Endothelial cell of umbilical vein (primary cell): ENCODE data around the gene URM1.

ENCODE experiments used
- EZH2 ChIP-seq: IDR thresholded peaks from 2 replicates; pipeline ENCODE4 v1.6.1; 2012; ENCODE audit warnings: borderline replicate concordance, low read depth, mild to moderate bottlenecking, moderate library complexity, low read length, inconsistent platforms; ENCODE audit not compliant: severe bottlenecking
- GATA2 ChIP-seq: IDR thresholded peaks from 2 replicates; pipeline ENCODE4 v1.7.0; 2011; ENCODE audit warnings: low read depth, mild to moderate bottlenecking, moderate library complexity, mixed read lengths, low read length; ENCODE audit not compliant: insufficient read length, insufficient read depth
- POLR2AphosphoS5 ChIP-seq: IDR thresholded peaks from 2 replicates; pipeline ENCODE4 v1.6.1; 2012; ENCODE audit warnings: low read depth, mild to moderate bottlenecking, control low read depth, low read length, moderate library complexity; ENCODE audit not compliant: insufficient read depth
- TF ChIP-seq, protein P1 (sequence below), 2 donors: IDR thresholded peaks; 1 replicate in 1 of 2; 2 replicates in 1 of 2; pipeline ENCODE4 v1.5.1; 2011; ENCODE audit warnings: low read length in 2 of 2, mild to moderate bottlenecking in 2 of 2, moderate library complexity in 2 of 2, control low read depth in 1 of 2, inconsistent platforms in 1 of 2, low read depth in 1 of 2; ENCODE audit not compliant: insufficient read depth in 1 of 2; ENCODE audit errors: extremely low read depth in 1 of 2

DNA sequence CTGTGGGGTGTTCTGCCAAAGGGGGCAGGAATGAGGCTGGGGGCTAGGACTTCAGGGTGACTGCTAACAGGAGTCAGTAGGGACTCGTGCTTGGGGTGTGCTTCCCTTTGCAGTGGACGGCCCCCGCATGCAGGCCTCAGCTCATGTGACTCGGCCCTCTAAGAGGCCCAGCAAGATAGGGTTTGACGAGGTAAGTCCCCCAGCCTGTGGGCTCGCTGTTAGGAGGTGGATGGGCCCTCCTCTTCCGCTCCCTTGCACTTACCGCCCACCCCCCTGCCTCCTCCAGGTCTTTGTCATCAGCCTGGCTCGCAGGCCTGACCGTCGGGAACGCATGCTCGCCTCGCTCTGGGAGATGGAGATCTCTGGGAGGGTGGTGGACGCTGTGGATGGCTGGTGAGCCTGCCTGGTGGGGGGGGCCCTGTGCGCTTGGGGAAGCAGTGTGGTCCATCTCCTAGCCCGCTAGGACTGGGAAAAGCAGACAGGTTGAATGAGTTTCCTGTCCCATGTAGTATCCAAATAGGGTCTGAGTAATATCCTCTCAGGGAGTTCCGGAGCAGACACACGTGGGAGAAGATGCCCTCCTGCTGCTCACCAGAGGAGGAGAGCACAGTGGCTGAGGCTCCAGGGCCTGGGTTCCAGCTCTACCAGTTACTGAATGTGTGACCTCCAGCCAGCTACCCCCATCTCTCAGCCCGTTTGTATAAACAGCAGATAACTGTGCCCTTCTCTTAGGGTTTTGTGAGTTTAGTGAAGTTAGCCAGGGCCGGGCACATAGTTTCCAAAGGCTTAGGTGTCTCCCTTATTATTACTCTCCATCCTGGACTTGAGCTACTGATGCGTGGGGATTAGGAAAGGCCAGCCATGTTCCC is 57.7 kb downstream of the URM1 start:
- TF ChIP-seq, protein P1, sequence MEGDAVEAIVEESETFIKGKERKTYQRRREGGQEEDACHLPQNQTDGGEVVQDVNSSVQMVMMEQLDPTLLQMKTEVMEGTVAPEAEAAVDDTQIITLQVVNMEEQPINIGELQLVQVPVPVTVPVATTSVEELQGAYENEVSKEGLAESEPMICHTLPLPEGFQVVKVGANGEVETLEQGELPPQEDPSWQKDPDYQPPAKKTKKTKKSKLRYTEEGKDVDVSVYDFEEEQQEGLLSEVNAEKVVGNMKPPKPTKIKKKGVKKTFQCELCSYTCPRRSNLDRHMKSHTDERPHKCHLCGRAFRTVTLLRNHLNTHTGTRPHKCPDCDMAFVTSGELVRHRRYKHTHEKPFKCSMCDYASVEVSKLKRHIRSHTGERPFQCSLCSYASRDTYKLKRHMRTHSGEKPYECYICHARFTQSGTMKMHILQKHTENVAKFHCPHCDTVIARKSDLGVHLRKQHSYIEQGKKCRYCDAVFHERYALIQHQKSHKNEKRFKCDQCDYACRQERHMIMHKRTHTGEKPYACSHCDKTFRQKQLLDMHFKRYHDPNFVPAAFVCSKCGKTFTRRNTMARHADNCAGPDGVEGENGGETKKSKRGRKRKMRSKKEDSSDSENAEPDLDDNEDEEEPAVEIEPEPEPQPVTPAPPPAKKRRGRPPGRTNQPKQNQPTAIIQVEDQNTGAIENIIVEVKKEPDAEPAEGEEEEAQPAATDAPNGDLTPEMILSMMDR (IDR thresholded peaks at IDR 0.05; ENCODE audit: extremely low read depth in 1 of 2, insufficient read depth in 1 of 2, low read depth in 1 of 2, low read length in 2 of 2), result no peak
- TF ChIP-seq EZH2 (no peak), GATA2 (no peak), POLR2AphosphoS5 (no peak)
